ENCODE results near the gene ZFP36L2. TPM values are rescaled to one million over a fixed set of nuclear protein-coding genes. Genes with fewer than 3 reads are reported as not detected.

Gene ZFP36L2
- polyA plus RNA-seq, 2 of the 4 experiments (the other 2 are of a cell fraction): 10.5 to 17.3 TPM

GRCh38 chr2:43198263-43198662 lies 28.1 kb downstream of the ZFP36L2 start:
- FAIRE-seq: no peak
- Histone ChIP-seq H3K9me3 (no peaks in the 10 kb centered on the region), H3K4me3 (no peak overlapping the region), H3K4me2 (no peak overlapping the region), H3K4me1 (peaks cover 46% of the 10 kb centered on the region), H3K27ac (peak overlapping the region; percentile 10 to 14; a peak in 2 of 6 replicates)
- DNase-seq (ENCODE audit: low read depth in 1 of 2, low spot score in 1 of 2): no peak
- no peak for TF ChIP-seq PHF8 (IDR thresholded peaks at IDR 0.05; ENCODE audit: borderline replicate concordance, low read depth)
- TF ChIP-seq RAD21 (conservative IDR thresholded peaks at IDR 0.05 in 1 of 2, IDR thresholded peaks at IDR 0.05 in 1 of 2): no peak
- TF ChIP-seq ZSCAN20 (CRISPR knock-in tag; IDR thresholded peaks at IDR 0.05): no peak
- no peak for TF ChIP-seq GATA3 (IDR thresholded peaks at IDR 0.05; ENCODE audit: borderline replicate concordance)
- TF ChIP-seq EP300 (IDR thresholded peaks at IDR 0.05): no peak
- TF ChIP-seq HMGXB4 (CRISPR knock-in tag; IDR thresholded peaks at IDR 0.05; ENCODE audit: borderline replicate concordance): no peak
- no peak for TF ChIP-seq RCOR1 (IDR thresholded peaks at IDR 0.05; ENCODE audit: low read depth, low read length)
- no peak for TF ChIP-seq ELK1 (IDR thresholded peaks at IDR 0.05; ENCODE audit: low read depth, low read length)
- TF ChIP-seq POLR2AphosphoS2 (conservative IDR thresholded peaks at IDR 0.05; ENCODE audit: low read length): no peak
- TF ChIP-seq REST (IDR thresholded peaks at IDR 0.05): no peak
- no peak for TF ChIP-seq CHD4 (IDR thresholded peaks at IDR 0.05; ENCODE audit: borderline replicate concordance)
- TF ChIP-seq MAFK (IDR thresholded peaks at IDR 0.05; ENCODE audit: partially characterized antibody): no peak
- no peak for TF ChIP-seq HOXB5 (CRISPR knock-in tag; IDR thresholded peaks at IDR 0.05)
- no peak for TF ChIP-seq RFX5 (IDR thresholded peaks at IDR 0.05)
- TF ChIP-seq FOXS1 (CRISPR knock-in tag; IDR thresholded peaks at IDR 0.05): no peak
- TF ChIP-seq ATOH8 (CRISPR knock-in tag; IDR thresholded peaks at IDR 0.05; ENCODE audit: low read depth): no peak
- no peak for TF ChIP-seq CTCF (IDR thresholded peaks at IDR 0.05)
- TF ChIP-seq HES2 (IDR thresholded peaks at IDR 0.05): no peak
- TF ChIP-seq NPAS2 (CRISPR knock-in tag; IDR thresholded peaks at IDR 0.05; ENCODE audit: borderline replicate concordance): no peak
- TF ChIP-seq KDM5A (IDR thresholded peaks at IDR 0.05): no peak
- ATAC-seq: no peak
- CTCF ChIA-PET: no interaction called here
- POLR2A ChIA-PET: interaction anchor here (0.6 kb wide), 1 partner anchor 211 kb away, joined by 5 read pairs; no protein-coding TSS in a partner anchor
- 93% methylated on average over 6 of the region's 6 CpGs for WGBS (ENCODE audit: missing lambda C conversion rate)

Measured in A549 (cell line).